ENCODE measurements around the gene MAPK14. TPM values are rescaled to one million over a fixed set of nuclear protein-coding genes. Genes with fewer than 3 reads are reported as not detected.

Gene MAPK14
- total and polyA plus RNA-seq, 2 of the 4 experiments (the other 2 are of a cell fraction), result 28.4 to 74.4 TPM

DNA sequence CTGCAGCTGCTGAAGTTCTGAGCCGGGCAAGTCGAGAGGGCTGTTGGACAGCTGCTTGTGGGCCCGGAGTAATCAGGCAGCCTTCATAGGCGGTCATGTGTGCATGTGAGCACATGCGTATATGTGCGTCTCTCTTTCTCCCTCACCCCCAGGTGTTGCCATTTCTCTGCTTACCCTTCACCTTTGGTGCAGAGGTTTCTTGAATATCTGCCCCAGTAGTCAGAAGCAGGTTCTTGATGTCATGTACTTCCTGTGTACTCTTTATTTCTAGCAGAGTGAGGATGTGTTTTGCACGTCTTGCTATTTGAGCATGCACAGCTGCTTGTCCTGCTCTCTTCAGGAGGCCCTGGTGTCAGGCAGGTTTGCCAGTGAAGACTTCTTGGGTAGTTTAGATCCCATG lies 81.5 kb downstream of the MAPK14 start:
- in situ Hi-C loops (cut with MboI; ENCODE audit: low sequenced_read_pairs), result no loop called here
- H2AFZ ChIP-seq (replicated peaks; ENCODE audit: low read length, poor library complexity), result no peak overlapping the region
- H3K4ac ChIP-seq (ENCODE audit: low read depth, low read length), result no peak overlapping the region
- H4K91ac ChIP-seq (ENCODE audit: insufficient read depth, low read depth, low read length), result no peak overlapping the region
- no peak overlapping the region for H4K8ac ChIP-seq (ENCODE audit: low read depth in 2 of 2, low read length in 2 of 2)
- intact Hi-C loops (cut with micrococcal nuclease), result no loop called here
- H2BK120ac ChIP-seq (ENCODE audit: low read depth, low read length), result no peak overlapping the region
- no peak overlapping the region for H3K56ac ChIP-seq (ENCODE audit: extremely low read depth, insufficient read depth, low read length)
- no peak overlapping the region for H4K5ac ChIP-seq (ENCODE audit: low read depth, low read length)
- no peak overlapping the region for H2AK5ac ChIP-seq (ENCODE audit: low read depth, low read length)
- ATAC-seq (ENCODE audit: low read depth) (no peak), DNase-seq (no peak)
- H2BK15ac ChIP-seq (ENCODE audit: low read depth, low read length), result no peak overlapping the region
- dilution Hi-C loops (cut with HindIII; ENCODE audit: low sequenced_read_pairs, unreplicated experiment), result no loop called here
- no peak overlapping the region for H3K23ac ChIP-seq (ENCODE audit: low read depth, low read length)
- no TSS peak for BruUV-seq (replicated peaks)
- H2BK5ac ChIP-seq (ENCODE audit: low read depth, low read length, poor library complexity, severe bottlenecking), result no peak overlapping the region
- H3K18ac ChIP-seq (ENCODE audit: low read depth, low read length), result no peak overlapping the region
- no peak overlapping the region for H3K27ac ChIP-seq (ENCODE audit: insufficient read depth, low read length)
- H3K79me1 ChIP-seq (ENCODE audit: low read depth in 1 of 2, low read length in 2 of 2), result peaks cover 0 to 12% of the 10 kb centered on the region in 2 experiments; a peak in 1 of 4 replicates
- H3K36me3 ChIP-seq (ENCODE audit: control insufficient read depth, insufficient read depth, low read length), result peaks cover 26% of the 10 kb centered on the region
- no peaks in the 10 kb centered on the region; the same call in 1 of the 2 replicates for H3K9me1 ChIP-seq (ENCODE audit: insufficient read depth, low read length)
- H3K9ac ChIP-seq (ENCODE audit: low read depth, low read length), result no peak overlapping the region
- no peaks in the 10 kb centered on the region for H3K4me1 ChIP-seq (ENCODE audit: control insufficient read depth, insufficient read depth, low read length)
- H2AK9ac ChIP-seq (replicated peaks; ENCODE audit: low read depth, low read length, poor library complexity), result no peak overlapping the region
- H2BK20ac ChIP-seq (ENCODE audit: low read depth, low read length), result no peak overlapping the region
- ChIA-PET CTCF (no interaction called here), POLR2A (ENCODE audit: unreplicated experiment) (no interaction called here)
- TF ChIP-seq RFX5 (IDR thresholded peaks at IDR 0.05; ENCODE audit: low read depth, low read length) (no peak), MXI1 (IDR thresholded peaks at IDR 0.05; ENCODE audit: borderline replicate concordance, low read depth, low read length) (no peak), CEBPB (IDR thresholded peaks at IDR 0.05; ENCODE audit: low read depth, low read length) (no peak), MAFK (IDR thresholded peaks at IDR 0.05; ENCODE audit: low read depth, low read length) (no peak), RCOR1 (IDR thresholded peaks at IDR 0.05; ENCODE audit: insufficient replicate concordance, low read length) (no peak), FOS (IDR thresholded peaks at IDR 0.05; ENCODE audit: low read depth, low read length) (no peak)
- 87% methylated on average over 3 of the region's 7 CpGs; no CpG with 5 or more reads in 1 of the 2 experiments for WGBS, 2 experiments (ENCODE audit: extremely low coverage in 2 of 2, insufficient read length in 1 of 2)
- H3K4me3 ChIP-seq (ENCODE audit: insufficient read depth, low read depth, low read length), result no peak overlapping the region
- H4K20me1 ChIP-seq (ENCODE audit: insufficient read depth, low read length), result peaks cover 3% of the 10 kb centered on the region; the same call in 1 of the 2 replicates
- H3K4me2 ChIP-seq (ENCODE audit: low read depth, low read length), result no peak overlapping the region
- no peaks in the 10 kb centered on the region for H3K9me3 ChIP-seq (ENCODE audit: control insufficient read depth, insufficient read depth, low read length)
- no peaks in the 10 kb centered on the region for H3K27me3 ChIP-seq (ENCODE audit: control insufficient read depth, insufficient read depth, low read length)
- H3K14ac ChIP-seq (replicated peaks; ENCODE audit: low read depth, low read length), result no peak overlapping the region
